ENCODE results near the gene PCDHA10.
"Not testable (repeated sequence)": the region's sequence is repeated elsewhere in the genome, so short reads cannot be mapped to it uniquely, and the experiment has no call there.

The PCDHA10 gene

GRCh38 chr5:140821375-140822280, 34.1 kb upstream of the PCDHA10 start, which contains the start of gene PCDHA5:
Gene PCDHA5 (plus strand): TSS chr5:140821613.
- no peak for DNase-seq (ENCODE audit: low read depth in 1 of 2, low spot score in 1 of 2)
- H3K27ac ChIP-seq (replicated peaks) = no peak within 1 kb of the TSS
- no peak within 1 kb of the TSS for H3K4me3 ChIP-seq (replicated peaks; ENCODE audit: insufficient read depth, low read length)
- no peaks in the 10 kb centered on the region for H3K27me3 ChIP-seq (ENCODE audit: insufficient read depth, poor library complexity, severe bottlenecking)
- TF ChIP-seq CTCF (IDR thresholded peaks at IDR 0.05; ENCODE audit: insufficient read depth, low read length) (peak; percentile 22), SPI1 (IDR thresholded peaks at IDR 0.05; ENCODE audit: borderline replicate concordance, low read depth) (no peak)

- TF ChIP-seq REST (IDR thresholded peaks at IDR 0.05; ENCODE audit: insufficient replicate concordance, low read depth) (no peak), GABPA (IDR thresholded peaks at IDR 0.05; ENCODE audit: low read depth) (no peak), POLR2AphosphoS5 (IDR thresholded peaks at IDR 0.05; ENCODE audit: low read depth) (no peak), CTCF (IDR thresholded peaks at IDR 0.05; ENCODE audit: insufficient read depth, low read length) (no peak), SPI1 (IDR thresholded peaks at IDR 0.05; ENCODE audit: borderline replicate concordance, low read depth) (no peak)
- no peak overlapping the region for H3K27ac ChIP-seq (replicated peaks)
- peaks cover 5% of the 10 kb centered on the region for H3K27me3 ChIP-seq (ENCODE audit: insufficient read depth, poor library complexity, severe bottlenecking)
- no peak overlapping the region for H3K4me3 ChIP-seq (replicated peaks; ENCODE audit: insufficient read depth, low read length)
- no peak for DNase-seq (ENCODE audit: low read depth in 1 of 2, low spot score in 1 of 2)
Measured at GRCh38 chr5:140822281-140822629, 33.4 kb upstream of the PCDHA10 start.

GRCh38 chr5:140822969-140823368, 32.7 kb upstream of the PCDHA10 start:
- not testable (repeated sequence) for DNase-seq (ENCODE audit: low read depth in 1 of 2, low spot score in 1 of 2)

GRCh38 chr5:140823475-140823874, 32.2 kb upstream of the PCDHA10 start:
- DNase-seq (ENCODE audit: low read depth in 1 of 2, low spot score in 1 of 2) = no peak
- no peak for TF ChIP-seq POLR2AphosphoS5 (IDR thresholded peaks at IDR 0.05; ENCODE audit: low read depth)
- TF ChIP-seq SPI1 (IDR thresholded peaks at IDR 0.05; ENCODE audit: borderline replicate concordance, low read depth) = no peak
- TF ChIP-seq CTCF (IDR thresholded peaks at IDR 0.05; ENCODE audit: insufficient read depth, low read length) = no peak
- no peak for TF ChIP-seq REST (IDR thresholded peaks at IDR 0.05; ENCODE audit: insufficient replicate concordance, low read depth)
- no peak for TF ChIP-seq GABPA (IDR thresholded peaks at IDR 0.05; ENCODE audit: low read depth)
- Histone ChIP-seq H3K4me3 (replicated peaks; ENCODE audit: insufficient read depth, low read length) (no peak overlapping the region), H3K27me3 (ENCODE audit: insufficient read depth, poor library complexity, severe bottlenecking) (peaks cover 5% of the 10 kb centered on the region), H3K27ac (replicated peaks) (no peak overlapping the region)

More at GRCh38 chr5:140822969-140823368, 32.7 kb upstream of the PCDHA10 start:
- not testable (repeated sequence) for H3K4me3 ChIP-seq (replicated peaks; ENCODE audit: insufficient read depth, low read length); H3K27ac ChIP-seq (replicated peaks); H3K27me3 ChIP-seq (ENCODE audit: insufficient read depth, poor library complexity, severe bottlenecking)

All from HL-60 (cell line).